Neural progenitor cell (in vitro differentiated cells): ENCODE results near the gene ITFG1. TPM values are rescaled to one million over a fixed set of nuclear protein-coding genes. Genes with fewer than 3 reads are reported as not detected.

ENCODE experiments used
- DNase-seq: peaks from one replicate; pipeline ENCODE4 v3.0.0-alpha.2; 2016; ENCODE audit warnings: low spot score
- H2AFZ ChIP-seq: fragments of 200-600 bp; sonication (generic); replicated peaks from 2 replicates; pipeline ENCODE4 v1.6.1; 2016; ENCODE audit warnings: antibody characterized with exemption
- H3F3A ChIP-seq: fragments of 200-600 bp; sonication (generic); 2 replicates; pipeline ENCODE4 v1.6.1; 2016; ENCODE audit warnings: antibody characterized with exemption, low read depth
- H3K27ac ChIP-seq: fragments of 200-600 bp; sonication (generic); 2 replicates; pipeline ENCODE4 v1.5.1; 2016; ENCODE audit warnings: mild to moderate bottlenecking
- H3K27me3 ChIP-seq: fragments of 200-600 bp; sonication (generic); 2 replicates; pipeline ENCODE4 v1.6.1; 2016; ENCODE audit warnings: mild to moderate bottlenecking, moderate library complexity
- H3K36me3 ChIP-seq: fragments of 200-600 bp; sonication (generic); 2 replicates; pipeline ENCODE4 v1.5.1; 2016
- H3K4me1 ChIP-seq: fragments of 200-600 bp; sonication (generic); 2 replicates; pipeline ENCODE4 v1.6.1; 2016; ENCODE audit warnings: mixed run types
- H3K4me2 ChIP-seq: fragments of 200-600 bp; sonication (generic); 2 replicates; pipeline ENCODE4 v1.6.1; 2016
- H3K4me3 ChIP-seq: fragments of 200-600 bp; sonication (generic); 2 replicates; pipeline ENCODE4 v1.5.1; 2016
- H3K79me2 ChIP-seq: fragments of 200-600 bp; sonication (generic); 2 replicates; pipeline ENCODE4 v1.6.1; 2016; ENCODE audit warnings: low read depth
- H3K9ac ChIP-seq: fragments of 200-600 bp; sonication (generic); 2 replicates; pipeline ENCODE4 v1.6.1; 2016
- H3K9me3 ChIP-seq: fragments of 200-600 bp; sonication (generic); 2 replicates; pipeline ENCODE4 v1.5.1; 2016; ENCODE audit warnings: low read depth
- H4K20me1 ChIP-seq: fragments of 200-600 bp; sonication (generic); 2 replicates; pipeline ENCODE4 v1.6.1; 2016; ENCODE audit warnings: low read depth
- H3K27ac Mint-ChIP-seq: 3 replicates; pipeline ENCODE4 v1.8.0; 2021; ENCODE audit warnings: mixed read lengths
- H3K27me3 Mint-ChIP-seq: 2 replicates; pipeline ENCODE4 v1.8.0; 2022; ENCODE audit warnings: low read depth, mild to moderate bottlenecking, inconsistent platforms, moderate library complexity, mixed read lengths; ENCODE audit not compliant: insufficient read depth
- H3K36me3 Mint-ChIP-seq: 3 replicates; pipeline ENCODE4 v1.8.0; 2021; ENCODE audit warnings: mixed read lengths
- H3K4me1 Mint-ChIP-seq: 3 replicates; pipeline ENCODE4 v1.8.0; 2021; ENCODE audit warnings: mixed read lengths
- H3K4me3 Mint-ChIP-seq: 3 replicates; pipeline ENCODE4 v1.8.0; 2021; ENCODE audit warnings: mild to moderate bottlenecking, moderate library complexity, mixed read lengths
- H3K9me3 Mint-ChIP-seq: 3 replicates; pipeline ENCODE4 v1.8.0; 2020; ENCODE audit warnings: mixed read lengths
- EZH2 ChIP-seq: fragments of 200-600 bp; sonication (generic); IDR thresholded peaks from 2 replicates; pipeline ENCODE4 v1.6.1; 2017; ENCODE audit warnings: antibody characterized with exemption, mild to moderate bottlenecking, moderate library complexity
- EZH2phosphoT487 ChIP-seq: fragments of 200-600 bp; sonication (generic); IDR thresholded peaks from 2 replicates; pipeline ENCODE4 v1.6.1; 2017; ENCODE audit warnings: antibody characterized with exemption
- total RNA-seq: library from RNA; depleted of rRNA; stranded (reverse); fragments of >200 nt; gene quantifications from 2 replicates; pipeline ENCODE4 v1.2.3, GENCODE V29; 2015; ENCODE audit warnings: low replicate concordance
- TF ChIP-seq, protein P1 (sequence below): fragments of 200-600 bp; sonication (generic); IDR thresholded peaks from 2 replicates; pipeline ENCODE4 v1.5.1; 2017; ENCODE audit warnings: antibody characterized with exemption, mild to moderate bottlenecking

ITFG1 gene
- total RNA-seq, 1 donor from 2014 or later: 61.8 TPM

- Histone ChIP-seq H3K4me1 (peaks cover 20% of the 10 kb centered on the region), H3K4me2 (peak overlapping the region; percentile 53)
- TF ChIP-seq, protein P1, sequence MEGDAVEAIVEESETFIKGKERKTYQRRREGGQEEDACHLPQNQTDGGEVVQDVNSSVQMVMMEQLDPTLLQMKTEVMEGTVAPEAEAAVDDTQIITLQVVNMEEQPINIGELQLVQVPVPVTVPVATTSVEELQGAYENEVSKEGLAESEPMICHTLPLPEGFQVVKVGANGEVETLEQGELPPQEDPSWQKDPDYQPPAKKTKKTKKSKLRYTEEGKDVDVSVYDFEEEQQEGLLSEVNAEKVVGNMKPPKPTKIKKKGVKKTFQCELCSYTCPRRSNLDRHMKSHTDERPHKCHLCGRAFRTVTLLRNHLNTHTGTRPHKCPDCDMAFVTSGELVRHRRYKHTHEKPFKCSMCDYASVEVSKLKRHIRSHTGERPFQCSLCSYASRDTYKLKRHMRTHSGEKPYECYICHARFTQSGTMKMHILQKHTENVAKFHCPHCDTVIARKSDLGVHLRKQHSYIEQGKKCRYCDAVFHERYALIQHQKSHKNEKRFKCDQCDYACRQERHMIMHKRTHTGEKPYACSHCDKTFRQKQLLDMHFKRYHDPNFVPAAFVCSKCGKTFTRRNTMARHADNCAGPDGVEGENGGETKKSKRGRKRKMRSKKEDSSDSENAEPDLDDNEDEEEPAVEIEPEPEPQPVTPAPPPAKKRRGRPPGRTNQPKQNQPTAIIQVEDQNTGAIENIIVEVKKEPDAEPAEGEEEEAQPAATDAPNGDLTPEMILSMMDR: no peak
- TF ChIP-seq EZH2 (no peak), EZH2phosphoT487 (no peak)
Observed at GRCh38 chr16:47129755-47130435, 331.0 kb downstream of the ITFG1 start.

GRCh38 chr16:47127541-47127940, 333.3 kb downstream of the ITFG1 start:
- TF ChIP-seq EZH2 (no peak), EZH2phosphoT487 (no peak)
- TF ChIP-seq, protein P1: no peak
- Histone ChIP-seq H4K20me1 (no peaks in the 10 kb centered on the region), H3K27me3 (no peaks in the 10 kb centered on the region), H3K79me2 (peaks cover 38% of the 10 kb centered on the region), H3F3A (peaks cover 20% of the 10 kb centered on the region), H3K4me3 (no peak overlapping the region), H3K9me3 (no peaks in the 10 kb centered on the region), H3K36me3 (no peaks in the 10 kb centered on the region), H3K27ac (no peak overlapping the region), H3K9ac (no peak overlapping the region), H3K4me2 (no peak overlapping the region), H2AFZ (no peak overlapping the region), H3K4me1 (peaks cover 20% of the 10 kb centered on the region)
- Mint-ChIP-seq H3K27me3 (no peaks in the 10 kb centered on the region), H3K27ac (no peak overlapping the region), H3K4me3 (no peak overlapping the region), H3K36me3 (peaks cover 25% of the 10 kb centered on the region), H3K4me1 (peaks cover 5% of the 10 kb centered on the region), H3K9me3 (no peaks in the 10 kb centered on the region)
- DNase-seq: no peak

More at GRCh38 chr16:47129755-47130435, 331.0 kb downstream of the ITFG1 start:
- Histone ChIP-seq H4K20me1 (peaks cover 4% of the 10 kb centered on the region), H3K36me3 (no peaks in the 10 kb centered on the region), H3F3A (peaks cover 20% of the 10 kb centered on the region), H3K79me2 (peaks cover 57% of the 10 kb centered on the region), H3K9ac (no peak overlapping the region), H3K9me3 (no peaks in the 10 kb centered on the region), H3K27ac (peak overlapping the region; percentile 43), H3K27me3 (no peaks in the 10 kb centered on the region), H2AFZ (peak overlapping the region; percentile 76), H3K4me3 (no peak overlapping the region)
- Mint-ChIP-seq H3K4me3 (no peak overlapping the region), H3K36me3 (peaks cover 34% of the 10 kb centered on the region), H3K9me3 (peaks cover 2% of the 10 kb centered on the region), H3K4me1 (peaks cover 5% of the 10 kb centered on the region), H3K27me3 (peaks cover 2% of the 10 kb centered on the region), H3K27ac (peak overlapping the region; percentile 47)
- DNase-seq: peak; percentile 47

GRCh38 chr16:47125757-47126156, 335.1 kb downstream of the ITFG1 start:
- Mint-ChIP-seq H3K27ac (no peak overlapping the region), H3K4me1 (peaks cover 5% of the 10 kb centered on the region), H3K9me3 (no peaks in the 10 kb centered on the region), H3K27me3 (no peaks in the 10 kb centered on the region), H3K36me3 (peaks cover 28% of the 10 kb centered on the region), H3K4me3 (no peak overlapping the region)
- H3K4me2 ChIP-seq: no peak overlapping the region
- H4K20me1 ChIP-seq: no peaks in the 10 kb centered on the region
- H3K27me3 ChIP-seq: no peaks in the 10 kb centered on the region
- peaks cover 16% of the 10 kb centered on the region for H3F3A ChIP-seq
- no peaks in the 10 kb centered on the region for H3K9me3 ChIP-seq
- H2AFZ ChIP-seq: no peak overlapping the region
- no peaks in the 10 kb centered on the region for H3K36me3 ChIP-seq
- no peak overlapping the region for H3K4me3 ChIP-seq
- H3K9ac ChIP-seq: no peak overlapping the region
- TF ChIP-seq, protein P1: no peak
- TF ChIP-seq EZH2 (no peak), EZH2phosphoT487 (no peak)
- no peak overlapping the region for H3K27ac ChIP-seq
- peaks cover 20% of the 10 kb centered on the region for H3K4me1 ChIP-seq
- no peak for DNase-seq
- peaks cover 20% of the 10 kb centered on the region for H3K79me2 ChIP-seq
